Measurements from ENCODE around the gene SERGEF. TPM values are rescaled to one million over a fixed set of nuclear protein-coding genes. Genes with fewer than 3 reads are reported as not detected.

The SERGEF gene
- total and polyA plus RNA-seq, 2 of the 13 experiments (the other 11 are each of a cell fraction or from before 2014, with no cell fraction given), result 54.5 to 114 TPM

- no peak for TF ChIP-seq ZFP36L1 (CRISPR knock-in tag; IDR thresholded peaks at IDR 0.05)
Measured at GRCh38 chr11:17778956-17779860, 233.6 kb downstream of the SERGEF start (continued).

GRCh38 chr11:17778352-17778751 lies 234.5 kb downstream of the SERGEF start:
- H3K36me3 ChIP-seq (replicated peaks in 1 of 2; ENCODE audit: control insufficient read depth in 1 of 2, insufficient read depth in 2 of 2, low read length in 2 of 2), result no peaks in the 10 kb centered on the region; a peak in 2 of 5 replicates
- H3K4me3 ChIP-seq (replicated peaks in 1 of 3; ENCODE audit: insufficient read depth in 1 of 3, low read depth in 2 of 3, low read length in 3 of 3), result no peak overlapping the region
- H3K4me2 ChIP-seq (ENCODE audit: low read depth, low read length), result no peak overlapping the region
- no peaks in the 10 kb centered on the region for H3K9me3 ChIP-seq (ENCODE audit: low read length)
- 47% methylated on average over 5 of the region's 5 CpGs for WGBS (ENCODE audit: low lambda C conversion rate)
- DNase-seq (ENCODE audit: low spot score) (no peak), FAIRE-seq (no peak), ATAC-seq (no peak)
- POLR2A ChIA-PET, result no interaction called here
- no TSS peak for BruUV-seq (replicated peaks)
- peaks cover 0 to 1% of the 10 kb centered on the region in 2 experiments; a peak in 1 of 5 replicates for H3K27me3 ChIP-seq (ENCODE audit: control insufficient read depth in 1 of 2, insufficient read depth in 2 of 2, low read length in 2 of 2)
- TF ChIP-seq SRSF4 (IDR thresholded peaks at IDR 0.05; ENCODE audit: low read depth, low read length, poor library complexity, severe bottlenecking) (no peak), CREB3 (CRISPR knock-in tag; IDR thresholded peaks at IDR 0.05) (no peak), CTCF (CRISPR knock-in tag; IDR thresholded peaks at IDR 0.05) (no peak), SP1 (IDR thresholded peaks at IDR 0.05) (no peak), SP1 (CRISPR knock-in tag; IDR thresholded peaks at IDR 0.05) (no peak), MLX (CRISPR knock-in tag; IDR thresholded peaks at IDR 0.05) (no peak), ZNF354B (CRISPR knock-in tag; IDR thresholded peaks at IDR 0.05) (no peak), RAD21 (CRISPR knock-in tag; IDR thresholded peaks at IDR 0.05) (no peak), ZNF17 (CRISPR knock-in tag; IDR thresholded peaks at IDR 0.05) (no peak), TBX2 (CRISPR knock-in tag; IDR thresholded peaks at IDR 0.05; ENCODE audit: borderline replicate concordance) (no peak), ZNF570 (CRISPR knock-in tag; IDR thresholded peaks at IDR 0.05; ENCODE audit: borderline replicate concordance) (no peak), SRF (IDR thresholded peaks at IDR 0.05; ENCODE audit: low read depth, low read length) (no peak), ZNF260 (CRISPR knock-in tag; IDR thresholded peaks at IDR 0.05; ENCODE audit: borderline replicate concordance, low read depth) (no peak)
- H4K20me1 ChIP-seq (ENCODE audit: insufficient read depth, low read length), result no peaks in the 10 kb centered on the region
- H3K27ac ChIP-seq (ENCODE audit: extremely low read length, insufficient read depth, low read length), result no peak overlapping the region
- CTCF ChIA-PET (ENCODE audit: low intra/inter-chr PET ratio, low total read pairs), result no interaction called here
- H2AFZ ChIP-seq (ENCODE audit: low read length), result no peak overlapping the region
- no peaks in the 10 kb centered on the region for H3K79me2 ChIP-seq (ENCODE audit: insufficient read depth, low read length)
- H3K9ac ChIP-seq (ENCODE audit: insufficient read depth, low read depth, low read length), result no peak overlapping the region
- intact Hi-C loops (cut with micrococcal nuclease; ENCODE audit: unreplicated experiment), result no loop called here
- in situ Hi-C loops (cut with HindIII; ENCODE audit: extremely low pct_ligation_motif_present, low pct_unique_long_range_greater_than_20kb), result no loop called here
- peaks cover 20% of the 10 kb centered on the region for H3K4me1 ChIP-seq (ENCODE audit: insufficient read depth, low read length)
